GM21390 (cell line): Measurements from ENCODE around the gene CYP24A1.

Experiments
- ATAC-seq: cut with Tn5 transposase; IDR thresholded peaks from one replicate; pipeline ENCODE4 v1.9.1; 2021; ENCODE audit not compliant: unreplicated experiment

The CYP24A1 gene

GRCh38 chr20:54203281-54203680, 29.5 kb upstream of the CYP24A1 start:
- ATAC-seq = no peak

DNA sequence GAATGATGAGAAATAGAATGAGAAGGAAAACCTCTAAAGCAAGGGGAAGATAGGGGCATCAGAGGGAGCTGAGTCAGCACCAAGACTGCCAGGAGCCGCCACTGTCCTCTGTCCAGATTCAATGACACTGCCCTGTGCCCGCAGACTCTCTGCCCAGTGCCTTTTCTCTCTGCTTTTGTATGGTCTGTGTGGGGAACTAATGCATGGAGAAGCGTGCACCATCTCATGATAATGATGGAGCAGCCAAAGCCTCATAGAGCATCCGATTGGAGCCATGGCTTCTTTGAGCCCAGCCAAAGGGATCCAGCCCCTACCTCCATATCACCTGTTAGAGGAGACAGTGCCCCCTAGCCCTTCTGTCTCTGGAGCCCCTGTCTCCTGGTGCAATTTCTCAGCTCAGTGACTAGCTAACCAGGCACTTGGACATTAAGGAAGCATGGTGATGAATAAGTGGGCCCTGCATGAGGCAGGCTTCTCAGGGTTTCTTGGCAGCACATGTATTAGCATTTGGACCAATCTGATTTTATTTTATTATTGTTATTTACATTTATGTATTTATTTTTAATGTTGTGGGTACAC, 27.6 kb upstream of the CYP24A1 start:
- no peak for ATAC-seq

GRCh38 chr20:54200487-54201267, 26.9 kb upstream of the CYP24A1 start:
- ATAC-seq = no peak

DNA sequence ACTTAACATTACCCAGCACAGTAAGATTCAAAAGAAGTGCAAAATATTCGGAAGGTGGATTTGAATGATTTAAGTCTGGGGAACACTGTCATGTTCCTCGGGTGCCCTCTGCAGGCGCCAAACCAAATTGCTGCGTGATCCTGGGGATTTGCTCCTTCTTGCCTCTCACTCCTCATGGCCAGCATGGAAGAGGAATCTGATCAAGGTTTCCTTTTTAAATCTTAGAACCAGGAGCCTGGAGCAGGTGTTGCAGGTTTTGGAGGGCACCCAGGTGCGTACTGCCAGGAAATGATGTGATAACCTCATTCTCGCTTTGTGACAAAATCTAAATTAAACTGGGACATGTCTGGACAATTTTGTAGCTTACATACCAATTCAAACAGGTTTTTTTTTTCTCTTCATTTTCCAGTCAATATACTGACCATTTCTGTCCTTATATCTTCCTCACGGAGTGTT, 26.0 kb upstream of the CYP24A1 start:
- ATAC-seq = no peak

GRCh38 chr20:54199283-54199682, 25.5 kb upstream of the CYP24A1 start:
- no peak for ATAC-seq

DNA sequence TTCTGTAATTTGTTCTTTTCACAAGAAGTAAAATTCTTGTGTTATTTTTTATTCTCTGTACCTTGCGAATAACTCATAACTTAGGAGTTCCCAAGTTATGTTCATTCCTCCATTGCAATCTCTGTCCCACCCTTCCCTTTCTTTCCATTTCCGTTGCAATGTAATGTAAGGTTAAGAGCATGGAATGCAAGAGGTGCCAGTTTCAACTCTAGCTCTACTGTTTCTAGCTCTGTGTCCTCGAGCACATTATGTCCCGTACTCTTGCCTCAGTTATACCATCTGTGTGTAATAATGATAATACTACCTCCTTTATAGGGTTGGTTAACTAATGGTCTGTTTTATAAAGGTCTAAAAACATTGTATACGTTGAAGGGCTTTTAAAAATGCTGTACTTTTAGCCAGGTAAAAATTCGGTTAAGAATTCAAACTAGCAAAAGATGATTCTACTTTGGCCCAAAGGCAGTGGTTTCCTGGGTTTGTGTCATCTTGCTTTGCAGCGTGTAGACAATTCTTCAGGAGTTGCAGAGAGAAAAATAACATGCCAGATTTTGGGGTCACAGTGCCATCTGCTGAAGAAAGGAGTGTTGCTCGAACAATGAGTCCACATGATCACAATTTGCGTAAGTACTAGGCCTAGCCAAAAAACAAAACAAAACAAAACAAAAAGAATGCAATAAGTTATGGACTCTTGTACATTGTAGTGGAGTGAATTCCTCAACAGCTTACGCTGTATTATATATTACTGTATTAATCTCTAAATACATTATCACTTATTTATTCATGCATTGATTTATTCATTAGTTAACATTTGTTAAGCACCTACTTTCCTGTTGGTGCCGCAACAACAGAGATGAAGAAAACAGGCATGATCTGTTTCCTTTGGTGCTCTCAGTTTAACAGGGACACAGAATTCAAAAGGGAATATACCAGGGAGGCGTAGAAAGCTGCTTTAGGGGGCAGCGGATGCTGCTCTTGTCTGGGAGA, 24.1 kb upstream of the CYP24A1 start:
- no peak for ATAC-seq

DNA sequence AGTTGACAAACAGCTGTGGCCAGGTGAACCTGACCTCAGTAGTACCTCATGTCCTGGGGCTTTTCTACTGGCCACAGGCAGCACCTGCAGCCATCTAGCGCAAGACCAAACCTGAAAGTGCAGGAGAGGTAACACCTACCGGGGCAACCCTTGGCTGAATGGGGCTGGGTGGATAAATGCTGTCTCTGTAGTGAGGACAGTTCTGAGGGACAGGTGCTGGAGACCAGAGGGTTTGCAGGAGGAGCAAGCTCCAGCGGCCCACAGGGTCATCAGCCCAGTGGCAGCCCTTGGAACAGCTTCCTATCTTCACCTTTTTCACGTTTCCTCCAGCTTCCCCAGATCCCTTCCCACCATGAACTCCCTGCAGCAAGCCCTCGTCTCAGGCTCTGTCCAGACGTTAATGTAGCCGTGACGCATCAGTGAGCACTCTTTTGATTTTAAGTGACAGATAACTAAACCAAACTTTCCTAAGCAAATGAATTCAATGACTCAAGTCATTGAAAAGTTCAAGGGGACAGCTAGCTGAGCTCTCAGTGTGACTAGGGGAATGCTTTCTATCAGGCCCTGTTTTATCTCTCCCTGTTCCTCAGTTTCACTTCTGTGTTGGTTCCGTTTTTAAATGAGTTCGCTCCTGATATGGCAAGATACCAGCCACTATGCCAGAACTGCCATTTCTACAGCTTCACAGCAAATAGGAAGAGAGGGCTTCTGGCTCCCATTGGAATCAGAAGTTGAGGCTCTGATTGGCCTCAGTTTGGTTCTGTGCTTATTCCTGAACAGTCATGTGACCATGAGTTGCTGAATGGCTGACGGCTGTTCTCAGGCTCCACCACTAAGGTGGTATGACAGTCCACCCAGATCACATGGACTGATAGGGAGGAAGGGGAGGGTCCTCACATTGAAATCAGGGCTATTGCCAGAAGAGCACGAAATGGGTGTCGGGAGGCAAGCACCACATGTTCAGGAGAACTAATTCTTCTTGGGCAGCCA, 22.0 kb upstream of the CYP24A1 start:
- ATAC-seq = peak; percentile 49

DNA sequence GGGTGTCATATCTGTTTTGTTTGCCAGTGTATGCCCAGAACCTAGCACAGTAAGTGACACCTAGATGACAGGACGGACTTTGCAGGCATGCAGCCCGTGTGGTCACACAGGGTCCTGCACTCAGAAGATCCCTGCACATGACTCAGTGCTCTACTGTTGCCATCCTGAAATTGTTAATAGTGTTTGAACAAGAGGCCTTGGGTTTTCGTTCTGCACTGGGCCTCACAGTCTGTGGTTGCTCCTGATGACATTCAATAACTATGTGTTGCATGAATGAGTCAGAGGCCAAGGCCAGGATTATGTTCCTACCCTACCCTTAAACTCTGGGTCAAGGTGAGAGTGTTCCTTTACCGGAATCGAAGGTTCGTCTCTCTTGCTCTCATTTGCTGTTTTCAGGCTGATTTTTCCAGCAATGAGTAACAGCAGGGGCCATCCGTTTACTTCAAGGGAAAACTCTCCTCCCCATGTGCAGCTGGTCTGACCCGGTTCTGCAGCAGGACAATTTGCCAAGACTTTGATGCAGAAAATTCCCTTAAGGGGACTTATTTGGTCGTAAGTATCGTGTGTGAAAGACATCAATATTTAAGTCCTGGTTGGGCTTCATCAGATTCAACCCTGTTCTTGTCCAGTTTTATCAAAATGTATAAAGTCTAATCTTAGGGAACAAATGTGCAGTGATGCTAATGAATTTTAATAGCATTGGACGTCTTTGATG, 21.1 kb upstream of the CYP24A1 start:
- no peak for ATAC-seq

- no peak for ATAC-seq
These were observed 20.0 kb upstream of the CYP24A1 start for GRCh38 chr20:54193817-54194216.

GRCh38 chr20:54190217-54190616, 16.4 kb upstream of the CYP24A1 start:
- no peak for ATAC-seq

DNA sequence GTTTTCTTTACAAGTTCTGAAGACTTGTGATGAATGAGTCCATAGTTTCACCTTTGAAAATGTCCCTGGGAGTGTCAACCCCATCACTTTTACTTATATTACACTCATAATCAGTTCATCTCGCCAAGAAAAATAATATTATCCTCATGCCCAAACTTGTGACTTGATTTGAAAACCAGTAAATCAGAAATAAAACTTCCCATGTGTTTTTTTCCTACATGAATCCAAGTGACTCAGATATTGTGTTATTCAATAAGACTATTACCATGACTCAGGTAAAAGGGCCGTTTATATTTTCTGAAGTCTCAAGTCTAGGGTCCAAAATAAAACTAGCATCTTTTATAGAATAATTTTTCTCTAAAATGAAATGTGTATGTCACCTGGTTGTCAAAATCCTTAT, 15.8 kb upstream of the CYP24A1 start:
- no peak for ATAC-seq

GRCh38 chr20:54188132-54188849, 14.5 kb upstream of the CYP24A1 start:
- no peak for ATAC-seq

DNA sequence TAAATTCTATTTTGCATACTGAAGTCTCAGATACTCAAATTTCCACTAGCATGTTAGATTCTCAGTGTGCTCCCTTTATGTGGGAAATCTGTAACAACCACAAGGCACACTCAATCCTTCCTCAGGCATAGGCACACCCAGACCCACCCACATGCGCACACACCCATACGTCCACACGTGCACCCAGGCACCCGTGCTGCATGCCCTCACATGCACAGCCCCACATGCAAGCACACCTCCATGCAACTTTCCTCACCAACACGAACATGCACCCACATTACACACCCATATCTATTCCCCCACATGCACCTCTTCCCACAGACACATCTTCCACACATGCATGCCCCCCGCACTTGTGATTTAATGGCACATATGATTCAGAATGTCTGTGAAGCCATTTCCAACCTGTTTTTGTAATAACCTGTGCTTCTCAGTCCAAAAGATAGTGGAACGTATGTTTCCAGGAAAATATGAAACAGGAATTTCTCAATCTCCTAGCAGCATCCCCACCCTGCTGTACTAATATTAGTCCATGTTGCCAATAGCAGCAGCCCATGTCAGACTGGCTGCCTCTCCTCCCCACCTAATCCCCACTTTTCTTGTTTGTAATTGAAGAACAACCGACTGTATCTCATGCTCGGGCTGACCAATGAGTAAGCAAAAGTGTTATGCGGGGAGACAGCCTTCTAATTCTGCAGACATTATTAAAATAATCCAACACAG, 11.3 kb upstream of the CYP24A1 start:
- ATAC-seq = no peak

DNA sequence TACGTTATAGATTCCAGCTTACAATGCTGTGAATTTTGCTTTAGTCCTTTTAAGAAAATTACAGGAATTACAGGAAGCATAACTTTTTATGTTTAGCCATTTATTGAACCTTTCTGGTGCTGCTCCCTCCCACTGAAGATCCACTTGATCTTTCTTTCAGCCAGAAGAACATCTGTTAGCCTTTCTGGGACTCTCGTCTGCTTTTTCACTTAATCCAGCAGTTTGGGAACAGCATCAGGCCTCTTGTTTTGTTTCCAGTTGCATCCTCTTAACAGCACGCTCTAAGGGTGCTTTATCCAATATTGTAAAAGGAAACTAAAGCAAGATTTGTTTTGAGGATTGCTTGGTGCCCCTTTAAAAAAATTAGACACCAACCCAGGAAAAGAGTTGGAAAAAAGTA, 10.3 kb upstream of the CYP24A1 start:
- ATAC-seq = no peak

GRCh38 chr20:54180931-54181330, 7.1 kb upstream of the CYP24A1 start:
- ATAC-seq = no peak

GRCh38 chr20:54179946-54180345, 6.2 kb upstream of the CYP24A1 start:
- ATAC-seq = no peak

GRCh38 chr20:54178256-54178655, 4.5 kb upstream of the CYP24A1 start:
- ATAC-seq = no peak

GRCh38 chr20:54177378-54177777, 3.6 kb upstream of the CYP24A1 start:
- ATAC-seq = no peak
